DND-41 (cell line): ENCODE measurements around the gene PPP2R2D.

Source experiments
- EZH2 ChIP-seq: IDR thresholded peaks from 3 replicates; pipeline ENCODE4 v1.6.1; 2012; ENCODE audit warnings: borderline replicate concordance, low read depth, mild to moderate bottlenecking, moderate library complexity, low read length, inconsistent platforms; ENCODE audit not compliant: severe bottlenecking
- TF ChIP-seq, protein P1 (sequence below): IDR thresholded peaks from 2 replicates; pipeline ENCODE4 v1.5.1; 2012; ENCODE audit warnings: borderline replicate concordance, low read length, moderate library complexity, mild to moderate bottlenecking; ENCODE audit not compliant: poor library complexity, severe bottlenecking; ENCODE audit errors: extremely low read depth

GRCh38 chr10:131891196-131891928, 9.4 kb upstream of the PPP2R2D start:
- TF ChIP-seq, protein P1, sequence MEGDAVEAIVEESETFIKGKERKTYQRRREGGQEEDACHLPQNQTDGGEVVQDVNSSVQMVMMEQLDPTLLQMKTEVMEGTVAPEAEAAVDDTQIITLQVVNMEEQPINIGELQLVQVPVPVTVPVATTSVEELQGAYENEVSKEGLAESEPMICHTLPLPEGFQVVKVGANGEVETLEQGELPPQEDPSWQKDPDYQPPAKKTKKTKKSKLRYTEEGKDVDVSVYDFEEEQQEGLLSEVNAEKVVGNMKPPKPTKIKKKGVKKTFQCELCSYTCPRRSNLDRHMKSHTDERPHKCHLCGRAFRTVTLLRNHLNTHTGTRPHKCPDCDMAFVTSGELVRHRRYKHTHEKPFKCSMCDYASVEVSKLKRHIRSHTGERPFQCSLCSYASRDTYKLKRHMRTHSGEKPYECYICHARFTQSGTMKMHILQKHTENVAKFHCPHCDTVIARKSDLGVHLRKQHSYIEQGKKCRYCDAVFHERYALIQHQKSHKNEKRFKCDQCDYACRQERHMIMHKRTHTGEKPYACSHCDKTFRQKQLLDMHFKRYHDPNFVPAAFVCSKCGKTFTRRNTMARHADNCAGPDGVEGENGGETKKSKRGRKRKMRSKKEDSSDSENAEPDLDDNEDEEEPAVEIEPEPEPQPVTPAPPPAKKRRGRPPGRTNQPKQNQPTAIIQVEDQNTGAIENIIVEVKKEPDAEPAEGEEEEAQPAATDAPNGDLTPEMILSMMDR: no peak
- TF ChIP-seq EZH2: no peak
